Hepatocyte (in vitro differentiated cells): ENCODE results near the gene ARID4B. TPM values are rescaled to one million over a fixed set of nuclear protein-coding genes. Genes with fewer than 3 reads are reported as not detected.

Source experiments
- DNase-seq: peaks from one replicate; pipeline ENCODE4 v3.0.0-alpha.2; 2016; ENCODE audit warnings: low spot score
- H2AFZ ChIP-seq: fragments of 200-600 bp; sonication (generic); 2 replicates; pipeline ENCODE4 v1.6.0; 2016; ENCODE audit warnings: antibody characterized with exemption, mild to moderate bottlenecking
- H3K27ac ChIP-seq: fragments of 200-600 bp; sonication (generic); 2 replicates; pipeline ENCODE4 v1.5.1; 2016; ENCODE audit warnings: mild to moderate bottlenecking
- H3K27me3 ChIP-seq: fragments of 200-600 bp; sonication (generic); 2 replicates; pipeline ENCODE4 v1.6.1; 2016
- H3K36me3 ChIP-seq: fragments of 200-600 bp; sonication (generic); replicated peaks from 2 replicates; pipeline ENCODE4 v1.5.1; 2016; ENCODE audit warnings: low read depth; ENCODE audit not compliant: insufficient read depth
- H3K4me1 ChIP-seq: fragments of 200-600 bp; sonication (generic); 2 replicates; pipeline ENCODE4 v1.5.1; 2016; ENCODE audit warnings: mild to moderate bottlenecking, moderate library complexity; ENCODE audit not compliant: insufficient read depth
- H3K4me2 ChIP-seq: fragments of 200-600 bp; sonication (generic); 2 replicates; pipeline ENCODE4 v1.6.0; 2016
- H3K4me3 ChIP-seq: fragments of 200-600 bp; sonication (generic); 2 replicates; pipeline ENCODE4 v1.5.1; 2016; ENCODE audit warnings: mild to moderate bottlenecking
- H3K79me2 ChIP-seq: fragments of 200-600 bp; sonication (generic); 2 replicates; pipeline ENCODE4 v1.6.0; 2017; ENCODE audit warnings: mild to moderate bottlenecking
- H3K9me2 ChIP-seq: fragments of 200-600 bp; sonication (generic); replicated peaks from 2 replicates; pipeline ENCODE4 v1.6.0; 2017; ENCODE audit warnings: mild to moderate bottlenecking; ENCODE audit not compliant: insufficient read depth
- H3K9me3 ChIP-seq: fragments of 200-600 bp; sonication (generic); 2 replicates; pipeline ENCODE4 v1.5.1; 2016; ENCODE audit warnings: low read depth, mild to moderate bottlenecking
- H4K20me1 ChIP-seq: fragments of 200-600 bp; sonication (generic); 2 replicates; pipeline ENCODE4 v1.6.0; 2016; ENCODE audit warnings: mild to moderate bottlenecking; ENCODE audit not compliant: insufficient read depth, poor library complexity, severe bottlenecking
- CTCF ChIP-seq: fragments of 200-600 bp; sonication (generic); IDR thresholded peaks from 2 replicates; pipeline ENCODE4 v1.5.1; 2016; ENCODE audit warnings: antibody characterized with exemption, mild to moderate bottlenecking; ENCODE audit not compliant: poor library complexity
- EZH2 ChIP-seq: fragments of 200-600 bp; sonication (generic); IDR thresholded peaks from 2 replicates; pipeline ENCODE4 v1.6.1; 2016; ENCODE audit warnings: antibody characterized with exemption, mild to moderate bottlenecking, borderline replicate concordance
- EZH2phosphoT487 ChIP-seq: fragments of 200-600 bp; sonication (generic); IDR thresholded peaks from one replicate; pipeline ENCODE4 v1.6.1; 2018; ENCODE audit warnings: antibody characterized with exemption, mild to moderate bottlenecking, low read depth, moderate library complexity; ENCODE audit not compliant: unreplicated experiment, severe bottlenecking
- WGBS: methylation state at CpG from one replicate; pipeline ENCODE4 v1.1.6; 2016; ENCODE audit warnings: low lambda C conversion rate; ENCODE audit errors: missing lambda C conversion rate; 5-methylcytosine and 5-hydroxymethylcytosine counted together
- polyA plus RNA-seq: library from polyadenylated mRNA; unstranded; fragments of >200 nt; fragmentation: Nextera tagmentation; extraction: Ambion mirVana; gene quantifications from 2 replicates; pipeline ENCODE4 v1.2.1, GENCODE V29; 2016
- total RNA-seq: library from RNA; depleted of rRNA; stranded (reverse); fragments of >200 nt; gene quantifications from 2 replicates; pipeline ENCODE4 v1.2.3, GENCODE V29; 2014

Gene ARID4B
- total and polyA plus RNA-seq, 2 experiments from 2014 or later = 29.4 to 35.0 TPM

DNA sequence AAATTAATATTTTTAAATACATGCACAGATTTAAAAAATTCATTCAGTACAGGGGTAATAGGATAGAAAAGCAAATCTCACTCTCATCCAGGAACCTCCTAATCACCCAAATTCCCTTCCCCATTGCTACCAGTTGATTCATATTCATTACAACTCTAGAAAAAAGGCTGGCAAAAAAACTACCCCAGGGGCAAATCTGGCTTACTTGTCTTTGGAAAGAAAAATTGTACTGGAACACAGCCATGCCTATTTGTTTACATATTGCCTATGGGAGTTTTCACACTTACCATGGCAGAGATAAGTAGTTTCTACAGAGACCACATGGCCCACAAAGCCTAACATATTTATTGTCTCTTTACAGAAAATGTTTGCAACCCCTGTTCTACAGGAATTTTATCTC lies 158.0 kb downstream of the ARID4B start:
- no peak overlapping the region for H2AFZ ChIP-seq
- no peak overlapping the region for H3K4me2 ChIP-seq
- no peak overlapping the region for H3K4me3 ChIP-seq
- no peak overlapping the region for H3K27ac ChIP-seq
- H4K20me1 ChIP-seq = no peaks in the 10 kb centered on the region
- H3K27me3 ChIP-seq = no peaks in the 10 kb centered on the region
- H3K9me2 ChIP-seq = no peaks in the 10 kb centered on the region
- H3K9me3 ChIP-seq = no peaks in the 10 kb centered on the region
- no peak for DNase-seq
- no peak for TF ChIP-seq CTCF
- no peak for TF ChIP-seq EZH2phosphoT487
- no peak for TF ChIP-seq EZH2
- no peaks in the 10 kb centered on the region for H3K4me1 ChIP-seq
- H3K36me3 ChIP-seq = no peaks in the 10 kb centered on the region
- H3K79me2 ChIP-seq = peaks cover 4% of the 10 kb centered on the region

GRCh38 chr1:235168375-235168774 lies 159.6 kb downstream of the ARID4B start:
- Histone ChIP-seq H3K27ac (no peak overlapping the region), H3K9me3 (no peaks in the 10 kb centered on the region), H2AFZ (no peak overlapping the region), H3K4me2 (no peak overlapping the region), H3K36me3 (no peaks in the 10 kb centered on the region), H3K79me2 (peaks cover 4% of the 10 kb centered on the region), H3K4me1 (no peaks in the 10 kb centered on the region), H3K4me3 (no peak overlapping the region), H3K9me2 (no peaks in the 10 kb centered on the region), H4K20me1 (no peaks in the 10 kb centered on the region), H3K27me3 (no peaks in the 10 kb centered on the region)
- DNase-seq = no peak
- WGBS = 97% methylated on average over 3 of the region's 3 CpGs
- TF ChIP-seq EZH2 (no peak), CTCF (no peak), EZH2phosphoT487 (no peak)

GRCh38 chr1:235161685-235162327 lies 166.2 kb downstream of the ARID4B start:
- no peaks in the 10 kb centered on the region for H3K36me3 ChIP-seq
- no peak for DNase-seq
- H4K20me1 ChIP-seq = no peaks in the 10 kb centered on the region
- no peaks in the 10 kb centered on the region for H3K27me3 ChIP-seq
- H3K9me2 ChIP-seq = no peaks in the 10 kb centered on the region
- H3K27ac ChIP-seq = peak overlapping the region; percentile 93
- peaks cover 29% of the 10 kb centered on the region for H3K79me2 ChIP-seq
- peaks cover 19% of the 10 kb centered on the region for H3K4me1 ChIP-seq
- no peaks in the 10 kb centered on the region for H3K9me3 ChIP-seq
- peak overlapping the region; percentile 84 for H3K4me2 ChIP-seq
- 68% methylated on average over 21 of the region's 21 CpGs for WGBS
- no peak for TF ChIP-seq CTCF
- no peak for TF ChIP-seq EZH2
- no peak for TF ChIP-seq EZH2phosphoT487
- H3K4me3 ChIP-seq = peak overlapping the region; percentile 73
- peak overlapping the region; percentile 80 for H2AFZ ChIP-seq
